SU-DHL-6 (cell line): Measurements from ENCODE around the gene FAM181B.

ENCODE experiments used
- H2AFZ ChIP-seq: fragments of 200-600 bp; sonication (generic); 2 replicates; pipeline ENCODE4 v1.6.1; 2014; ENCODE audit warnings: low read depth, mild to moderate bottlenecking, moderate library complexity, mixed read lengths, antibody characterized with exemption, low read length; ENCODE audit not compliant: severe bottlenecking
- H3F3A ChIP-seq: fragments of 200-600 bp; shearing (Covaris generic); 2 replicates; pipeline ENCODE4 v1.6.0; 2016; ENCODE audit warnings: antibody characterized with exemption, mild to moderate bottlenecking; ENCODE audit not compliant: insufficient read depth
- H3K27ac ChIP-seq: fragments of 200-600 bp; sonication (generic); 2 replicates; pipeline ENCODE4 v1.5.1; 2016; ENCODE audit warnings: low read depth, mild to moderate bottlenecking, low read length, moderate library complexity, mixed read lengths
- H3K27me3 ChIP-seq: fragments of 200-600 bp; sonication (generic), shearing (Covaris generic); 2 replicates; pipeline ENCODE4 v1.6.0; 2014; ENCODE audit warnings: mild to moderate bottlenecking, low read length
- H3K36me3 ChIP-seq: fragments of 200-600 bp; sonication (generic); 2 replicates; pipeline ENCODE4 v1.6.1; 2014; ENCODE audit warnings: mild to moderate bottlenecking, low read length, mixed read lengths
- H3K4me2 ChIP-seq: fragments of 300-600, 200-600 bp; shearing (Covaris generic), sonication (generic); 2 replicates; pipeline ENCODE4 v1.6.0; 2014; ENCODE audit warnings: low read length, low read depth, mild to moderate bottlenecking; ENCODE audit not compliant: poor library complexity, severe bottlenecking
- H3K4me3 ChIP-seq: fragments of 200-600 bp; sonication (generic); 2 replicates; pipeline ENCODE4 v1.5.1; 2014; ENCODE audit warnings: antibody characterized with exemption, low read length, mild to moderate bottlenecking, mixed read lengths; ENCODE audit not compliant: insufficient read depth, poor library complexity, severe bottlenecking
- H3K79me2 ChIP-seq: fragments of 200-600 bp; sonication (generic); 2 replicates; pipeline ENCODE4 v1.6.1; 2014; ENCODE audit warnings: mild to moderate bottlenecking, low read length, moderate library complexity; ENCODE audit not compliant: insufficient read depth
- H3K9ac ChIP-seq: fragments of 200-600 bp; sonication (generic); 2 replicates; pipeline ENCODE4 v1.7.0; 2014; ENCODE audit warnings: mild to moderate bottlenecking, low read length
- H3K9me2 ChIP-seq: fragments of 200-600 bp; sonication (generic); replicated peaks from 2 replicates; pipeline ENCODE4 v1.6.1; 2014; ENCODE audit warnings: low read length; ENCODE audit not compliant: insufficient read depth
- H3K9me3 ChIP-seq: fragments of 200-600 bp; sonication (generic); 2 replicates; pipeline ENCODE4 v1.6.1; 2014; ENCODE audit warnings: low read length, mixed read lengths; ENCODE audit not compliant: insufficient read depth
- H4K20me1 ChIP-seq: fragments of 200-600 bp; sonication (generic); 2 replicates; pipeline ENCODE4 v1.6.1; 2014; ENCODE audit warnings: low read depth, mild to moderate bottlenecking, antibody characterized with exemption, low read length, moderate library complexity, mixed read lengths
- EZH2phosphoT487 ChIP-seq: fragments of 200-600 bp; sonication (generic), shearing (Covaris generic); conservative IDR thresholded peaks from 2 replicates; pipeline ENCODE4 v1.6.1; 2018; ENCODE audit warnings: mild to moderate bottlenecking, antibody characterized with exemption, low read length, moderate library complexity, mixed read lengths
- TF ChIP-seq, protein P1 (sequence below): fragments of 200-600 bp; sonication (generic); IDR thresholded peaks from one replicate; pipeline ENCODE4 v1.5.1; 2017; ENCODE audit warnings: antibody characterized with exemption, mild to moderate bottlenecking, low read length, moderate library complexity; ENCODE audit not compliant: insufficient read depth, poor library complexity, severe bottlenecking

The FAM181B gene

DNA sequence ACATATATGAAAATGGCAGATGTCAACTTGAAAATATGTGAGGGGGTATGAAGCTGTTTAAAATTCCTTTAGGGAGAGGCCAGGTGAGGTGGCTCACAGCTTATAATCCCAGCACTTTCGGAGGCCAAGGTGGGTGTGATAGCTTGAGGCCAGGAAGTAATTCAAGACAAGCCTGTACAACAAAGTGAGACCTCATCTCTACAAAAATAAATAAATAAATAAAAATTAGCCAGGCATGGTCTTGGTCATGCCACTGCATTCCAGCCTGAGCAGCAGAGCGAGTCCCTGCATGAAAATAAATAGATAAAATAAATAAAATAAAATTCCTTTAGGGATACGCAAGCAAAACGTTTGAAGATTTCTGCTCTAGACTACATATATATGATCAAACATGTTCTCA is 38.1 kb upstream of the FAM181B start:
- no peaks in the 10 kb centered on the region for H3K9me3 ChIP-seq
- no peaks in the 10 kb centered on the region for H3K9me2 ChIP-seq
- no peaks in the 10 kb centered on the region for H3K36me3 ChIP-seq
- no peak for TF ChIP-seq EZH2phosphoT487
- no peak overlapping the region for H3K4me2 ChIP-seq
- H3K79me2 ChIP-seq, result no peaks in the 10 kb centered on the region
- no peaks in the 10 kb centered on the region for H3F3A ChIP-seq
- H3K4me3 ChIP-seq, result no peak overlapping the region
- H2AFZ ChIP-seq, result no peak overlapping the region
- no peak overlapping the region for H3K9ac ChIP-seq
- no peaks in the 10 kb centered on the region for H4K20me1 ChIP-seq
- H3K27me3 ChIP-seq, result no peaks in the 10 kb centered on the region
- no peak overlapping the region for H3K27ac ChIP-seq

DNA sequence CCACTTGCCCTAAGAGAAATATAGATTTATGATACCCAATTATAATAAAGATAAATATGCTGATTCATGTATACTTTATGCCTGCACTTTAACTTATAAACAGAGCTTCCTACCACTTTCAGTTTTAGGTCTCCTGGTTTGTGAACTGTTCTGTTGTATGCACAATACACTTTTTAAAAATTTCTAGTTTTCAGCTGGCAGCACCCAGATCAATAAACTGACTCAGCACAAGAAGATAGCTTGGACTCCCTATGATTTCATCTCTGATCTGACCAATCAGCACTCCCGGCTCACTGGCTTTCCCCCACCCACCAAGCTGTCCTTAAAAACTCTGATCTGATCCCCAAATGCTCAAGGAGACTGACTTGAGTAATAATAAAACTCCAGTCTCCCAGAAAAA is 33.5 kb upstream of the FAM181B start:
- Histone ChIP-seq H2AFZ (no peak overlapping the region), H3K36me3 (no peaks in the 10 kb centered on the region), H3K9me2 (no peaks in the 10 kb centered on the region), H3K4me3 (no peak overlapping the region), H3K27me3 (no peaks in the 10 kb centered on the region), H3K9me3 (no peaks in the 10 kb centered on the region), H3K27ac (no peak overlapping the region), H3K4me2 (no peak overlapping the region), H3F3A (no peaks in the 10 kb centered on the region), H3K9ac (no peak overlapping the region), H3K79me2 (no peaks in the 10 kb centered on the region), H4K20me1 (no peaks in the 10 kb centered on the region)
- TF ChIP-seq, protein P1, sequence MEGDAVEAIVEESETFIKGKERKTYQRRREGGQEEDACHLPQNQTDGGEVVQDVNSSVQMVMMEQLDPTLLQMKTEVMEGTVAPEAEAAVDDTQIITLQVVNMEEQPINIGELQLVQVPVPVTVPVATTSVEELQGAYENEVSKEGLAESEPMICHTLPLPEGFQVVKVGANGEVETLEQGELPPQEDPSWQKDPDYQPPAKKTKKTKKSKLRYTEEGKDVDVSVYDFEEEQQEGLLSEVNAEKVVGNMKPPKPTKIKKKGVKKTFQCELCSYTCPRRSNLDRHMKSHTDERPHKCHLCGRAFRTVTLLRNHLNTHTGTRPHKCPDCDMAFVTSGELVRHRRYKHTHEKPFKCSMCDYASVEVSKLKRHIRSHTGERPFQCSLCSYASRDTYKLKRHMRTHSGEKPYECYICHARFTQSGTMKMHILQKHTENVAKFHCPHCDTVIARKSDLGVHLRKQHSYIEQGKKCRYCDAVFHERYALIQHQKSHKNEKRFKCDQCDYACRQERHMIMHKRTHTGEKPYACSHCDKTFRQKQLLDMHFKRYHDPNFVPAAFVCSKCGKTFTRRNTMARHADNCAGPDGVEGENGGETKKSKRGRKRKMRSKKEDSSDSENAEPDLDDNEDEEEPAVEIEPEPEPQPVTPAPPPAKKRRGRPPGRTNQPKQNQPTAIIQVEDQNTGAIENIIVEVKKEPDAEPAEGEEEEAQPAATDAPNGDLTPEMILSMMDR, result no peak
- TF ChIP-seq EZH2phosphoT487, result no peak

DNA sequence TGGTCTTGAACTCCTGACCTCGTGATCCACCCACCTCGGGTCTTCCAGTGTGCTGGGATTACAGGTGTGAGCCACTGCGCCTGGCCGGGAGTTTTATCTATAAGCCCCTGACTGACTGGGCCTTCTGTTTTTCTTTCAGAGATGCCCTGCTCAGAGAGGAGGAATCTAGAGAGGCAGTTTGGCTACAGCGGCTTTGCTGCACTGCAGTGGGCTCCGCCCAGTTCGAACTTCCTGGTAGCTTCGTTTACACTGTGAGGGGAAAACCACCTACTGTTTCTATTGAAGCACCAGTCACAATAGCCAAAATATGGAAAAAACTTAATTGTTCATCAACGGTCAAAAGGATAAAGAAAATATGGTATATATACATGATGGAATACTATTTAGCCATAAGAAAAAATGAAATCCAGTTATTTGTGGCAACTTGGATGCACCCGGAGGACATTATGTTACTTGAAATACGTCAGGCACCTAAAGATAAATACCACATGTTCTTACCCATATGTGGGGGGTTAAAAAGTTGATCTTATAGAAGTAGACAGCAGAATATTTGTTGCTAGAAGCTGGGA is 31.9 kb upstream of the FAM181B start:
- Histone ChIP-seq H3K27ac (no peak overlapping the region), H3K27me3 (no peaks in the 10 kb centered on the region), H3K4me2 (no peak overlapping the region), H3K4me3 (no peak overlapping the region), H3K9me2 (no peaks in the 10 kb centered on the region), H4K20me1 (no peaks in the 10 kb centered on the region), H3K79me2 (no peaks in the 10 kb centered on the region), H3K9me3 (no peaks in the 10 kb centered on the region), H3F3A (no peaks in the 10 kb centered on the region), H2AFZ (no peak overlapping the region), H3K9ac (no peak overlapping the region), H3K36me3 (no peaks in the 10 kb centered on the region)
- TF ChIP-seq, protein P1, result no peak
- TF ChIP-seq EZH2phosphoT487, result no peak

DNA sequence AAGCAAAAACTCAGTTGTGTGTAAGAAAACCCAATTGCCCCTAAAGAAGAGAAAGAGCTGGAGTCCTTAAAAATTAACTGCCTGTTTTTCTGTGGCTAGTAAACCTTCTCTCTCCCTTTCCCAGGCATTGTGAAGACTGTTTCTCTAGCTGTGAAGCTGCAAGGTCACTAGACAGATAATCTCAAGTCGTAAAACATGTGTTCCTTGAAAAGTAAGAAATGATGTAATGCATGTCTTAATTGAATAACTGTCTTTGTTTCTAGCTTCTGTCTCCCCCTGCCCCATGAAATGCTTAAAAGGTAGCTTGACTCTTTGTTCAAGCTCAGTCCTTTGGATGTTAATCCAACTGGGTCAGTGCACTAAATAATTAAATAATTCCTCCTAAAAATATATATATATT is 29.5 kb upstream of the FAM181B start:
- Histone ChIP-seq H3K9me2 (no peaks in the 10 kb centered on the region), H3K27ac (no peak overlapping the region), H2AFZ (no peak overlapping the region), H3K27me3 (no peaks in the 10 kb centered on the region), H4K20me1 (no peaks in the 10 kb centered on the region), H3K36me3 (no peaks in the 10 kb centered on the region), H3F3A (no peaks in the 10 kb centered on the region), H3K9ac (no peak overlapping the region), H3K79me2 (no peaks in the 10 kb centered on the region), H3K4me3 (no peak overlapping the region), H3K4me2 (no peak overlapping the region), H3K9me3 (no peaks in the 10 kb centered on the region)
- TF ChIP-seq, protein P1, result no peak
